Natural killer cell (primary cell): ENCODE data around the gene PABPN1L. TPM values are rescaled to one million over a fixed set of nuclear protein-coding genes. Genes with fewer than 3 reads are reported as not detected.

Experiments used
- ATAC-seq, 3 donors: fragments of 150-1000 bp in 2 of 3; fragments of 200-7000 bp in 1 of 3; cut with Tn5 transposase; 1 replicate in 1 of 3; 2 replicates in 2 of 3; pipeline ENCODE4 v1.10.0; 2021; ENCODE audit warnings: mild to moderate bottlenecking in 2 of 3, moderate library complexity in 2 of 3
- DNase-seq, 2 donors: peaks; one replicate each; pipeline versions ENCODE4 v3.0.0 to v3.0.0-alpha.2; 2013 to 2021; ENCODE audit warnings: mixed read lengths in 1 of 2
- H3K27ac ChIP-seq: one replicate; pipeline ENCODE4 v1.5.1; 2013; ENCODE audit warnings: mild to moderate bottlenecking, low read length
- H3K27me3 ChIP-seq: one replicate; pipeline ENCODE4 v1.6.1; 2013; ENCODE audit warnings: low read length; ENCODE audit not compliant: control insufficient read depth, insufficient read depth
- H3K36me3 ChIP-seq: one replicate; pipeline ENCODE4 v1.6.1; 2013; ENCODE audit warnings: low read length; ENCODE audit not compliant: control insufficient read depth, insufficient read depth
- H3K4me1 ChIP-seq: one replicate; pipeline ENCODE4 v1.6.1; 2013; ENCODE audit warnings: low read length; ENCODE audit not compliant: control insufficient read depth, insufficient read depth
- H3K4me3 ChIP-seq: one replicate; pipeline ENCODE4 v1.5.1; 2013; ENCODE audit warnings: low read length
- H3K9me3 ChIP-seq: one replicate; pipeline ENCODE4 v1.6.1; 2013; ENCODE audit warnings: low read length; ENCODE audit not compliant: control insufficient read depth, insufficient read depth
- H3K27ac Mint-ChIP-seq, 2 donors: one replicate each; pipeline ENCODE4 v1.8.0; 2022; ENCODE audit warnings: mild to moderate bottlenecking in 2 of 2, mixed read lengths in 2 of 2, moderate library complexity in 1 of 2
- H3K27me3 Mint-ChIP-seq, 2 donors: one replicate each; pipeline ENCODE4 v1.8.0; 2022; ENCODE audit warnings: low read depth in 2 of 2, mixed read lengths in 2 of 2
- H3K36me3 Mint-ChIP-seq: one replicate; pipeline ENCODE4 v1.8.0; 2022; ENCODE audit warnings: mixed read lengths
- H3K4me1 Mint-ChIP-seq, 2 donors: one replicate each; pipeline ENCODE4 v1.8.0; 2022; ENCODE audit warnings: mixed read lengths in 2 of 2
- H3K4me3 Mint-ChIP-seq: one replicate; pipeline ENCODE4 v1.8.0; 2022; ENCODE audit warnings: mild to moderate bottlenecking, moderate library complexity, mixed read lengths
- H3K9me3 Mint-ChIP-seq, 2 donors: one replicate each; pipeline ENCODE4 v1.8.0; 2022; ENCODE audit warnings: mixed read lengths in 2 of 2
- WGBS: methylation state at CpG from one replicate; pipeline ENCODE4 v1.1.7; 2013; ENCODE audit warnings: missing lambda C conversion rate; ENCODE audit not compliant: insufficient coverage; 5-methylcytosine and 5-hydroxymethylcytosine counted together
- intact Hi-C: fragments of 100-400 bp; cut with micrococcal nuclease; formaldehyde crosslinking; loops from one replicate; pipeline ENCODE4 v1.14.2; 2022
- total RNA-seq, 4 donors: library from RNA; stranded (reverse); fragments of 120-200 nt in 1 of 4; gene quantifications; one replicate each; pipeline versions ENCODE4 v1.2.3 to v1.2.4, GENCODE V29; 2013 to 2022
- TF ChIP-seq, protein P1 (sequence below): fragments of 200-600 bp; IDR thresholded peaks from one replicate; pipeline ENCODE4 v1.8.0; 2022; ENCODE audit warnings: antibody characterized with exemption

PABPN1L gene
- total RNA-seq, 3 donors from 2014 or later (not counting 1 experiment from before 2014, with no cell fraction given), result 0.43 TPM; not detected in 2

DNA sequence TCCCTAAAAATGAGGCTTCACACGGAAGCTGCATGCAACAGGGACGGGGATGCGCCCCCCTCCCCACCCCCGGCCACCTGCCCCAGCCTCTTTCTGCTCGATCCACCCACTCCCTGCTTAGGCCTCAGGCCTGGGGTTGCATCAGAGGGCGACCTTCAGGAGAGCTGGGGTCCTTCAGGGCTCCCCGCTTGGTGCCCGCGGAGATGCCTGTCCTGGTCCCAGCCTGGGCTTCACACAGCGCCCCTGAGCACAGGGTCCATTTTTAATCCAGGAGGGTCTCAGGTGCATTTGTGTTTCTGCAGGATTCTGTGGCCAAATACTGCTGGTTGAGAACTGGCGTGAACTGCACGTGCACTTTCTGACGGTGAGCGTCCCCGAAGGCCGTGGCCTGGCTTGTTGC, 47.3 kb downstream of the PABPN1L start:
- Histone ChIP-seq H3K9me3 (no peaks in the 10 kb centered on the region), H3K4me3 (no peak overlapping the region), H3K27me3 (no peaks in the 10 kb centered on the region), H3K4me1 (no peaks in the 10 kb centered on the region), H3K36me3 (peaks cover 15% of the 10 kb centered on the region), H3K27ac (no peak overlapping the region)
- no peak for DNase-seq
- WGBS, result 94% methylated on average over 16 of the region's 16 CpGs
- TF ChIP-seq, protein P1, sequence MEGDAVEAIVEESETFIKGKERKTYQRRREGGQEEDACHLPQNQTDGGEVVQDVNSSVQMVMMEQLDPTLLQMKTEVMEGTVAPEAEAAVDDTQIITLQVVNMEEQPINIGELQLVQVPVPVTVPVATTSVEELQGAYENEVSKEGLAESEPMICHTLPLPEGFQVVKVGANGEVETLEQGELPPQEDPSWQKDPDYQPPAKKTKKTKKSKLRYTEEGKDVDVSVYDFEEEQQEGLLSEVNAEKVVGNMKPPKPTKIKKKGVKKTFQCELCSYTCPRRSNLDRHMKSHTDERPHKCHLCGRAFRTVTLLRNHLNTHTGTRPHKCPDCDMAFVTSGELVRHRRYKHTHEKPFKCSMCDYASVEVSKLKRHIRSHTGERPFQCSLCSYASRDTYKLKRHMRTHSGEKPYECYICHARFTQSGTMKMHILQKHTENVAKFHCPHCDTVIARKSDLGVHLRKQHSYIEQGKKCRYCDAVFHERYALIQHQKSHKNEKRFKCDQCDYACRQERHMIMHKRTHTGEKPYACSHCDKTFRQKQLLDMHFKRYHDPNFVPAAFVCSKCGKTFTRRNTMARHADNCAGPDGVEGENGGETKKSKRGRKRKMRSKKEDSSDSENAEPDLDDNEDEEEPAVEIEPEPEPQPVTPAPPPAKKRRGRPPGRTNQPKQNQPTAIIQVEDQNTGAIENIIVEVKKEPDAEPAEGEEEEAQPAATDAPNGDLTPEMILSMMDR, result no peak
- H3K27me3 Mint-ChIP-seq, result no peaks in the 10 kb centered on the region
- H3K36me3 Mint-ChIP-seq, result no peaks in the 10 kb centered on the region
- H3K4me1 Mint-ChIP-seq, result no peaks in the 10 kb centered on the region
- no peak for ATAC-seq
- no peaks in the 10 kb centered on the region for H3K9me3 Mint-ChIP-seq
- H3K27ac Mint-ChIP-seq, result no peak overlapping the region
- H3K4me3 Mint-ChIP-seq, result no peak overlapping the region
- intact Hi-C loops, result no loop called here

DNA sequence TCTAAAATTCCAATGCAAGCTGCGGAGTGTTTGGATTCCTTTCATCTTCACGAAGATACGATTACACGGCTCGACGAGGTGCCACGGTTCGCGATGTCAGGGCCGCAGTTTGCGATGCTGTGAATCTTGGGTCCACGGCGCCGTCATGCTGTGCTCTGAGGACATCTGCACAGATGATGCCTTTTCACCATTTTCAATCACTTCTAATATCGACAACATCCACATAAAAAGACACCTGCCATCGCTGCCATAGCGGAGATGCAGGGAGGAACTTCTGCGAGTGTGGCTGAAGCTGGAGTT, 47.9 kb downstream of the PABPN1L start:
- no peaks in the 10 kb centered on the region for H3K4me1 ChIP-seq
- Mint-ChIP-seq H3K4me3 (no peak overlapping the region), H3K27me3 (no peaks in the 10 kb centered on the region), H3K4me1 (no peaks in the 10 kb centered on the region), H3K27ac (no peak overlapping the region), H3K9me3 (no peaks in the 10 kb centered on the region), H3K36me3 (no peaks in the 10 kb centered on the region)
- intact Hi-C loops, result no loop called here
- WGBS, result 96% methylated on average over 18 of the region's 18 CpGs
- no peaks in the 10 kb centered on the region for H3K27me3 ChIP-seq
- ATAC-seq (no peak), DNase-seq (no peak)
- no peak overlapping the region for H3K27ac ChIP-seq
- H3K4me3 ChIP-seq, result no peak overlapping the region
- H3K36me3 ChIP-seq, result peaks cover 15% of the 10 kb centered on the region
- TF ChIP-seq, protein P1, result no peak
- H3K9me3 ChIP-seq, result no peaks in the 10 kb centered on the region

DNA sequence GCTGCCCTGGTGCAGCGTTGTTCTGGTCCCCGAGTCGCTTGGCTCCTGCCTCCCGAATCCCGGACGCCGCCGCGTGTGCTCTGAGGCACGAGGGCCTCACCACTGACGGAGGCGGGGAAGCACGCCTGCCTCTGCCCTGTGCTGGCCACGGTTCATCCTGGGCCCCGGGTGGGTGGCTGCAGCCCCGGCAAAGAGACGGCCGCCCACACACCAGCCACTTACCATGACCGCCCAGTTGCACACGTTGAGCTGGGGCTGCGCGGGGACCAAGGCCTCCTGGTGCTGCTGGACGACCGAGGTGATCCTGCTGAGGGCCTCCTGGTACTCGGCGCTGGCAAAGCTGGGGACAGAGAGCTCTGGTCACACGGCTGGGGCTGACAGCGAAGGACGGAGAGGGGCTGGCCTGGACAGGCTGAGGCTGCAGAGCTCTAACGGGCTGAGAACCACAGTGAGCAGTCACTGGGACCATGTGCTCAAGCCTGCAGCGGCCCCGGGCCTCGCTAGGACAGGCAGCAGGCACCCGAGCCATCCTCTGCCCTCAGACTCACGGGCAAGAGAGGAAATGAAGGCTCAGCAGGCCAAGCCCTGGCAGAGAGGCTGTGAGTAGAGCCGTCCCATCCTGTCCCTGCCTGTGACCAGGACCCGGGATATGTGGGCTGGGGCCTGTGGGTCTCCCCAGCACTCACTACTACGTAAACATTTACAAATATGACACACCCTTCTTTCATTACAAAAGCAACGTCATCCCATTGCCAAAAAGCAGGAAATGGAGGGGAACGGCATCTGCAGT, 48.5 kb downstream of the PABPN1L start:
- Mint-ChIP-seq H3K4me3 (no peak overlapping the region), H3K27ac (no peak overlapping the region), H3K4me1 (no peaks in the 10 kb centered on the region), H3K27me3 (no peaks in the 10 kb centered on the region), H3K36me3 (no peaks in the 10 kb centered on the region), H3K9me3 (no peaks in the 10 kb centered on the region)
- intact Hi-C loops, result no loop called here
- ATAC-seq (no peak), DNase-seq (no peak)
- Histone ChIP-seq H3K27ac (no peak overlapping the region), H3K9me3 (no peaks in the 10 kb centered on the region), H3K36me3 (peaks cover 14% of the 10 kb centered on the region), H3K4me3 (no peak overlapping the region), H3K4me1 (peaks cover 2% of the 10 kb centered on the region), H3K27me3 (no peaks in the 10 kb centered on the region)
- TF ChIP-seq, protein P1, result no peak
- WGBS, result 91% methylated on average over 40 of the region's 40 CpGs
